Measurements from ENCODE around the gene TRIM31. TPM values are rescaled to one million over a fixed set of nuclear protein-coding genes. Genes with fewer than 3 reads are reported as not detected.

Gene TRIM31, protein sequence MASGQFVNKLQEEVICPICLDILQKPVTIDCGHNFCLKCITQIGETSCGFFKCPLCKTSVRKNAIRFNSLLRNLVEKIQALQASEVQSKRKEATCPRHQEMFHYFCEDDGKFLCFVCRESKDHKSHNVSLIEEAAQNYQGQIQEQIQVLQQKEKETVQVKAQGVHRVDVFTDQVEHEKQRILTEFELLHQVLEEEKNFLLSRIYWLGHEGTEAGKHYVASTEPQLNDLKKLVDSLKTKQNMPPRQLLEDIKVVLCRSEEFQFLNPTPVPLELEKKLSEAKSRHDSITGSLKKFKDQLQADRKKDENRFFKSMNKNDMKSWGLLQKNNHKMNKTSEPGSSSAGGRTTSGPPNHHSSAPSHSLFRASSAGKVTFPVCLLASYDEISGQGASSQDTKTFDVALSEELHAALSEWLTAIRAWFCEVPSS
- total RNA-seq (not detected), polyA plus RNA-seq (ENCODE audit: insufficient read depth in 1 of 8, insufficient read length in 8 of 8, low replicate concordance in 1 of 8) (under 1 TPM in 3 of 8 donors, not detected in 5; 0.06 to 0.44 (median 0.12) TPM)
- long read RNA-seq, donor 1 = 0 reads
- long read RNA-seq, donor 2 = 0 reads
- long read RNA-seq, donor 3 = 0 reads
- long read RNA-seq, donor 4 = 0 reads
- long read RNA-seq, donor 5 = 0 reads
- long read RNA-seq, donor 6 = 0 reads
- long read RNA-seq, donor 7 = 0 reads
- long read RNA-seq, donor 8 = 0 reads
- long read RNA-seq, donor 9 = 0 reads
- long read RNA-seq, donor 10 = 0 reads
- long read RNA-seq, donor 11 = 0 reads

- Histone ChIP-seq H3K4me3 (ENCODE audit: low read length) (no peak within 1 kb of the TSS), H3K27ac (ENCODE audit: low read length) (no peak within 1 kb of the TSS), H3K27me3 (ENCODE audit: control insufficient read depth, insufficient read depth, low read length) (peaks cover 54% of the 10 kb centered on the region), H3K36me3 (ENCODE audit: control insufficient read depth, insufficient read depth, low read length) (no peaks in the 10 kb centered on the region), H3K9me3 (replicated peaks; ENCODE audit: control insufficient read depth, low read depth, low read length) (no peaks in the 10 kb centered on the region), H3K4me1 (ENCODE audit: control insufficient read depth, insufficient read depth, low read length) (no peaks in the 10 kb centered on the region)
- WGBS (ENCODE audit: insufficient coverage) = 60% methylated on average over 2 of the region's 3 CpGs
- DNase-seq = no peak
Measured at GRCh38 chr6:30113003-30113759, at the start of gene TRIM31. Gene TRIM31, minus strand, starts transcription at chr6:30113090. Its CDS starts 285 bp downstream, at chr6:30112805.

GRCh38 chr6:30162265-30163089 lies 49.6 kb upstream of the TRIM31 start:
- no peaks in the 10 kb centered on the region for H3K36me3 ChIP-seq (ENCODE audit: control insufficient read depth, insufficient read depth, low read length)
- H3K27me3 ChIP-seq (ENCODE audit: control insufficient read depth, insufficient read depth, low read length) = peaks cover 6% of the 10 kb centered on the region
- DNase-seq = no peak
- WGBS (ENCODE audit: insufficient coverage) = 64% methylated on average over 7 of the region's 12 CpGs
- H3K4me3 ChIP-seq (ENCODE audit: low read length) = no peak overlapping the region
- H3K27ac ChIP-seq (ENCODE audit: low read length) = no peak overlapping the region
- H3K4me1 ChIP-seq (ENCODE audit: control insufficient read depth, insufficient read depth, low read length) = no peaks in the 10 kb centered on the region
- no peaks in the 10 kb centered on the region for H3K9me3 ChIP-seq (replicated peaks; ENCODE audit: control insufficient read depth, low read depth, low read length)

DNA sequence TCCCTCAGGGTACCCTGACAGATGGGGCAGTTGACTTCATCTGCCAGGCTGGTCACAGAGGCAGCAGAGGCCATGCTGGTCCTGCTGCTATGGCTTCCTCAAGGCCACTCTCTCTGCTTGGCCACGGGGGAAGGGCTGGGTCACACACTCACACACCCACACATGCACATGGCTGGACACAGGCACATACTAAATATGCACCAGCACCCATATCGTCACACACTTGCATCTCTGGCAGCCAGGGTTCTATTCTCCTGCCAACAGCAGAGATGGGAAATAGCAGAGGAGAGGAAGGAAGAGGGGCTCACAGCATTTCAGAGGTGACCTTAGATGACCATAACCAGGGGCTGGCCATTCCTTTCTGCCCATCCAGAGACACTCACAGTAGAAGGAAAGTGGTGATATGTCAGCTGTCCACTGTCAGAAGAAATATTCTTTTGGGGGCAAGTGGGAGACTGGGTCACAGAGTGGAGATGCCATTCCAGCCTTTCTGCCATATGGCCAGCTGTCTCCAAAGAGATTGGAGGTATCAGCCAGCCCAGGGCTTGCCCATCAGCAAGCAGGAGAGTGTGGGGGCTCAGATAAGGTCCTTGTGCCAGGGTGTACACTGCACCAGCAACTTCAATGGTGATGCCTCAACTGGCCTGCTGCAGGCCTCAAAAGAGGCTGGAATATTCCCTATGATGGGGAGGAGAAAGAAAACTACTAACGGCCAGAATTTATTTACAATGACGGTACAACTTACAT lies 48.1 kb upstream of the TRIM31 start, which contains the start of gene TRIM10:
TSS of gene TRIM10 (minus strand) at position 427 of the 747 bp plus-strand sequence. CDS start at position 74, 353 bp downstream.
- Histone ChIP-seq H3K27ac (ENCODE audit: low read length) (no peak within 1 kb of the TSS), H3K27me3 (ENCODE audit: control insufficient read depth, insufficient read depth, low read length) (peaks cover 8% of the 10 kb centered on the region), H3K36me3 (ENCODE audit: control insufficient read depth, insufficient read depth, low read length) (no peaks in the 10 kb centered on the region), H3K4me3 (ENCODE audit: low read length) (no peak within 1 kb of the TSS), H3K9me3 (replicated peaks; ENCODE audit: control insufficient read depth, low read depth, low read length) (no peaks in the 10 kb centered on the region), H3K4me1 (ENCODE audit: control insufficient read depth, insufficient read depth, low read length) (peaks cover 2% of the 10 kb centered on the region)
- WGBS (ENCODE audit: insufficient coverage) = 38% methylated on average over 1 of the region's 4 CpGs
- no peak for DNase-seq

GRCh38 chr6:30160008-30160784 lies 47.3 kb upstream of the TRIM31 start:
- H3K4me1 ChIP-seq (ENCODE audit: control insufficient read depth, insufficient read depth, low read length) = peaks cover 2% of the 10 kb centered on the region
- no peaks in the 10 kb centered on the region for H3K36me3 ChIP-seq (ENCODE audit: control insufficient read depth, insufficient read depth, low read length)
- no peak overlapping the region for H3K4me3 ChIP-seq (ENCODE audit: low read length)
- H3K9me3 ChIP-seq (replicated peaks; ENCODE audit: control insufficient read depth, low read depth, low read length) = no peaks in the 10 kb centered on the region
- DNase-seq = no peak
- WGBS (ENCODE audit: insufficient coverage) = 88% methylated on average over 14 of the region's 17 CpGs
- peaks cover 10% of the 10 kb centered on the region for H3K27me3 ChIP-seq (ENCODE audit: control insufficient read depth, insufficient read depth, low read length)
- H3K27ac ChIP-seq (ENCODE audit: low read length) = no peak overlapping the region

DNA sequence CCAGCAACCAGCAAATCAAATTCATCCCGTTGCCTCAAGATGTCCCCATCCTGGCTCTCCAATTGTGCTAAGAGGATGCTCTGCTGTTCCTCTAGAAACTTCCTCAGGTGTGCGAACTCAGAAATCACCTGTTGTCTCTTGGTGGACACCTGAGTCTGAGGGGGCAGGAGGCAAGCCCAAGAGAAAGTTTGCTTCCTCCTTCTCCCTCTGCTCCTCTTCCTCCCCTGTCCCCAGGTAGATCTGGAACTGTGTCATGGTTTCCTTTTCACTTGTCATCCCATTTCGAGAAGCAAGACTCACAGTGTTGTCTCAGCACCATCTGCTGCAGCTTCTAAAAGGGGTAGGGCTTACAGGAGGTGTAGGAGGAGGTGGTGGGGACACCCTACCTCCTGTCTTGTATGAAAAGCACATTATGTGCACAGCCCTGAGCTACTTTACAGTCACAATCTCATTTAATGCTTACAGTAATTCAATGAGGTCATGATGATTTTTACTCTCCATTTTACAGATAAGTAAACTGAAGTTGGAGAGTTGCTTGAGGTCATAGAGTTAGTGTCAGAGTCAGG lies 45.7 kb upstream of the TRIM31 start:
- no peak for DNase-seq
- peaks cover 2% of the 10 kb centered on the region for H3K4me1 ChIP-seq (ENCODE audit: control insufficient read depth, insufficient read depth, low read length)
- H3K9me3 ChIP-seq (replicated peaks; ENCODE audit: control insufficient read depth, low read depth, low read length) = no peaks in the 10 kb centered on the region
- H3K27ac ChIP-seq (ENCODE audit: low read length) = no peak overlapping the region
- H3K27me3 ChIP-seq (ENCODE audit: control insufficient read depth, insufficient read depth, low read length) = peaks cover 16% of the 10 kb centered on the region
- WGBS (ENCODE audit: insufficient coverage) = no CpG with 5 or more reads among the region's 3 CpGs
- no peaks in the 10 kb centered on the region for H3K36me3 ChIP-seq (ENCODE audit: control insufficient read depth, insufficient read depth, low read length)
- H3K4me3 ChIP-seq (ENCODE audit: low read length) = no peak overlapping the region

DNA sequence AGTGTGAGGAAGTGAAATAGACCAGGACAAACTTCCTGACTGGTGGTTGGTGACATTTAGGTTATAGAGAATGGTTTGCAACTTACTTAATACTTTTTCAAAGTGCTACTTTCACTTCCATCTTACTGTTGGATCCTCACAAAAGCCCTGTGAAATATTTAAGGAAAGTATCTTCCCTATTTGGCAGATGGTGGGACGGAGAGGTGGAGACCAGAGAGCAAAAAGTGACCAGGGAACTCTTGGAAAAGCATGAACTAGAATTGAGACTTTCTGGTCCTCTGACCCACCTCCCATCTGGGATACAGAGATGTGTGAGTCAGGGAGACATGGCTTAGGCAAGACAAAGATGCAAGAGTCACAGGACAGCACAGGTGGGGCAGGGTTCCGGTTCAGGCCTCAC lies 45.1 kb upstream of the TRIM31 start:
- no peak for DNase-seq
- WGBS (ENCODE audit: insufficient coverage) = 88% methylated on average over 2 of the region's 2 CpGs
- Histone ChIP-seq H3K4me3 (ENCODE audit: low read length) (no peak overlapping the region), H3K36me3 (ENCODE audit: control insufficient read depth, insufficient read depth, low read length) (no peaks in the 10 kb centered on the region), H3K27me3 (ENCODE audit: control insufficient read depth, insufficient read depth, low read length) (peaks cover 12% of the 10 kb centered on the region), H3K9me3 (replicated peaks; ENCODE audit: control insufficient read depth, low read depth, low read length) (no peaks in the 10 kb centered on the region), H3K27ac (ENCODE audit: low read length) (no peak overlapping the region), H3K4me1 (ENCODE audit: control insufficient read depth, insufficient read depth, low read length) (peaks cover 2% of the 10 kb centered on the region)

GRCh38 chr6:30157581-30157980 lies 44.7 kb upstream of the TRIM31 start:
- Histone ChIP-seq H3K4me3 (ENCODE audit: low read length) (no peak overlapping the region), H3K9me3 (replicated peaks; ENCODE audit: control insufficient read depth, low read depth, low read length) (no peaks in the 10 kb centered on the region), H3K27ac (ENCODE audit: low read length) (no peak overlapping the region), H3K36me3 (ENCODE audit: control insufficient read depth, insufficient read depth, low read length) (no peaks in the 10 kb centered on the region), H3K27me3 (ENCODE audit: control insufficient read depth, insufficient read depth, low read length) (peaks cover 12% of the 10 kb centered on the region), H3K4me1 (ENCODE audit: control insufficient read depth, insufficient read depth, low read length) (peaks cover 2% of the 10 kb centered on the region)
- DNase-seq = no peak

- H3K27me3 ChIP-seq (ENCODE audit: control insufficient read depth, insufficient read depth, low read length) = peaks cover 10% of the 10 kb centered on the region
- 88% methylated on average over 3 of the region's 9 CpGs for WGBS (ENCODE audit: insufficient coverage)
- no peak overlapping the region for H3K27ac ChIP-seq (ENCODE audit: low read length)
- peaks cover 2% of the 10 kb centered on the region for H3K4me1 ChIP-seq (ENCODE audit: control insufficient read depth, insufficient read depth, low read length)
- no peak overlapping the region for H3K4me3 ChIP-seq (ENCODE audit: low read length)
- H3K9me3 ChIP-seq (replicated peaks; ENCODE audit: control insufficient read depth, low read depth, low read length) = no peaks in the 10 kb centered on the region
- DNase-seq = no peak
- H3K36me3 ChIP-seq (ENCODE audit: control insufficient read depth, insufficient read depth, low read length) = no peaks in the 10 kb centered on the region
Measured at GRCh38 chr6:30156774-30157173, 43.9 kb upstream of the TRIM31 start.

Measured in muscle of leg (tissue), 16 donors.